NCI-H510A treated with DMSO at 0.1 percent for 48 hours (cell line): ENCODE measurements around the gene VWC2.

Source experiments
- DNase-seq: peaks from one replicate; lab custom pipeline; 2025; lab: John Stamatoyannopoulos, UW

Gene VWC2

DNA sequence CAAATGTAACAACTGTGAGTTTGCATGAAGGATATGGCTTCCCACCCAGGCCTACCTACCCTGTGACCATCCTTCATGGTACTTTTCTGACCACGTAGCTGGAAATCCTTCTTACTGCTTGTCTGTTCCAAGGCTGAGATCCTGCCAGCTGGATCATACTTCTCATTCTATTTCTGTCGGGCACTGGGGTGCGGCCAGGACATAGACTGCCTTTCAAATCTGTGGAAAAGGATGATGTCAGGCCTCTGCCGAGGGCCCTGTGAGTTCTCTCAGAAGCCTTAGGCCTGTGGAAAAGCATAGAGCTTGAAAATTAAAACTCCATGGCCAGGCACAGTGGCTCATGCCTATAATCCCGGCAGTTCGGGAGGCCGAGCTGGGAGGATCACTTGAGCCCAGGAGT is 10.0 kb downstream of the VWC2 start:
- no peak for DNase-seq

DNA sequence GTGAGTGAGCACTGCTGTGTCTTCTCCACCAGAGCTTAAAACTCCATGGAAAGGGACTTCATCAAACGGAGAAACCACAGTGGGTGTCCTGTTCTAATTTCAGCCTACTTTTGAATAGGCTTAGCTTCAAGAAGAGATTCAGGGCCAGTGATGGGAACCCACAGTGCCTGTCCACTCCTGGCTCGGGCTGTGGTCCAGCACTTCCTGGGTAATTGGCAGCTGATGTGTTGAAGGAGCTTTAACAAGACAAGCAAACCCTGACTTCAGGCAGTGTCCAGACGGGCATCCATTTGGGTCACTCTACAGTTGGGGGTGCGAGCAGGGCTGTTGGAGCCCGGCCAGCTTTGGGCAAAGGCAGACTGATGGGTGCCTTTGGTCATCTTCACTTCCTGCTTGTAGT is 14.5 kb downstream of the VWC2 start:
- no peak for DNase-seq

DNA sequence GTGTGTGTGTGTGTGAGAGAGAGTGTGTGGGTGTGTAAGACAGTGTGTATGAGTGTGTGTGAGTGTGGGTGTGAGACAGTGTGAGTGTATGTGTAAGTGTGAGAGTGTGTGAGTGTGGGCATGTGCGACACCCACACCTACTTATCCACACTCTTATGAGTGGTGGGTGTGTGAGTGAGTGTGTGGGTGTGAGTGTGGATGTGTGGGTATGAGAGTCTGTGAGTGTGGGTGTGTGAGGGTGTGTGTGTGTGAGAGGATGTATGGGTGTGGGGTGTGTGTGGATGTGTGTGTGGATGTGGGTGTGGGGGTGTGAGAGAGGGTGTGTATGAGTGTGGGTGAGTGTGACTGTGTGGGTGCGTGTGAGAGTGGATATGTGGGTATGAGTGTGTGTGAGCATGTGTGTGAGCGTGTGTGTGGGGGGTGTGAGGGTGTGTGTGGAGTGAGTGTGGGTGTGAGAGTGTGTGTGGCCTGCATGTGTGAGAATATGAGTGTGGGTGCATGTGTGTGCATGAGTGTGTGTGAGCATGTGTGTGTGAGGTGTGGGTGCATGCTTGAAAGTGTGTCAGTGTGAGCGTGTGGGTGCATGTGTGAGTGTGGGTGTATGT is 15.1 kb downstream of the VWC2 start:
- DNase-seq: no peak

DNA sequence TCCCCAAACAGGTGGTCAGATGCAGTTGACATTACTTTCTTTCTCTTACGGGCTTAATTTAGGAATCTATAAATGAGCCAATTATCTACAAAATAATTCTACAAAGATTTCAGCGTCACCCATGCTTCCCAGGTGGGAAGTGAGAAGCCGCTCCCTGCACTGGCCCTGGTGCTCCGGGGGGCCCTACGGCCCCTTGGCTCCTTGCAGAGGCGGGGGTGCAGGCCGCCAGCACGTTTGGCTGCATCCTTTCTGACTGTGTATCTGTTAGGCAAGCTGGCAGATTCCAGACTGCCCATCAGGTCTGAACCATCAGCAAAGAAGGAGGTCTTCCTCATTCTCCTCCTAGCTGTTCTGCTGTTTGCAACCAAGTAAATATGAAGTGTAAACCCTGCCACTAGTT is 16.3 kb downstream of the VWC2 start:
- DNase-seq: no peak

DNA sequence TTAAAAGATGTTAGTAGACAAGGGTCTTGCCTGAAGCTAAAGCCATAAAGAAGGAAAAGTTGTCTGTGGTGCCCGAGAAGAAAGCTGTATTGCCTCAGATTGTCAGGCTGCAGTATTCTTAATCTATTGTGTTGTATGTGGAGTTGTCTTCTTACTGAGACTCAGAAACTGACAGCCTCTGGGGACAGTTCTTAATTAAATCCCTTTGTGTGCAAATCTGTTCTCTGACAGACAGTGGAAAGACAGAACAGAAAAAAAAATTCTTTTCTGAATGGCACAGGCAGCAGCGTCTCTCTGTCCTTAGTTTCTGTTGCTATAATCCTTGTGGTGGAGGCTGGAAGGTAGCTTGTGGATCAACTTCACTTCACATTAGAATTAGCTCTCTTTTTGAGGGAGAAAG is 16.8 kb downstream of the VWC2 start:
- no peak for DNase-seq

DNA sequence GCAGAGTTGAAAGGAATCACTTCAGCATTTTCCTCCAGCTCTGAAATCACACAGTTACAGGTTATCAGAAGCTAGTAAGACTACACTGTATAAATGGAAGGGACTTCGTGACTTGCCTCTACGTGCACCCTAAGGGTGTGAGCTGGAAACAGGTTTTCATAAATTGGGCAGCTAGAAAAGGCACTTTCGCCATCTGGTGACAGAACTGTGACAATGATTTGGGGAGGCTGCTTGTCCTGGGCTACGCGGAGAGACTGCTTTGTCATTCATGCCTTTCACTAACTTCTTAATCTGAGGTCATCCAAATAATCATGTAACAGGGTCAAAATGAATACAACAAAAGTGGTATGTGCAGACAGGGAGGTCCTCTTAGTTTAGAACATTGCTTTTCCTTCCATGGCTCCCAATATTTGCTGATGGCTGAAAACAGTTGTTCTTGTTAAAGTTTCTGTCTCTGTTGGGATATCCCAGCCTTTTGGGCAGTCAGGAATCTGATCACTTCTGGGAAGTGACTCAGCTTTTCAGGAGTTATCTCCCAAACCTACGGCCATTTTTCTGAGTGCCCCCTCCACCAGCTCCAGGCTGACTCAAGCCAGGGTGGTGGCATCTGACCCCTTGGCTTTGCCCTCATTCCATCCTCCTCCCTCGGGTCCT is 17.8 kb downstream of the VWC2 start:
- no peak for DNase-seq

DNA sequence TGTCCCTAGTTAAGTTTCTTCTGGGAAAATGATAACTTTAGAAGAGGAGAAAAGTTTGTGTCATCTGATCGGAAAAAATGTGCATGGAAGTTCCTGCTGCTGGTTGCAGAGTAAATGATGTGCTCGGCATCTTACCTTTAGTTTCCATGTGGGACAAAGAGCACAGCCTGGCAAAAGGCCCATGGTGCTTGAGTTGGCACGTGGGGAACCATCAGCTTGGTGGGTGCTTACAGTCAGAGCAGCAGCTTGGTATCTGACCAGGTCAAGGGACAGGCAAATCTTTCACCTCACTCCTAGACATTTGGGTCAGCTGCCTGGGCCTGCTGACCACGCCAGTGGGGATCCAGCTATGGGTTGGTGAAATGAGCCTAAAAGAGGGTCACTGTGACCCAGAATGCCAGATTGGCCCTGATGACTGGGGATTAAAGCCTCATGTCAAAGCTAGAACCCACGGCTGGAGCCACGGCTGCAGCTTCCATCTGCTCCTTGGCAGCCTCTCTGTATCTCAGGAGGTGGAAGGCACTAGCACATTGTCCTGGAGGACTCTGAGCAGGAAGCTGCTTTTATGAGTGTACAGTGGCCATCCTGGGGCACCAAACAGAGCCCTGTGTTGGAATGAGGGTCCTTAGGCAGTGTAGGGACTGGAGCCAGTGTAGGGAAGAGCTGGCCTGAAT is 24.7 kb downstream of the VWC2 start:
- no peak for DNase-seq

DNA sequence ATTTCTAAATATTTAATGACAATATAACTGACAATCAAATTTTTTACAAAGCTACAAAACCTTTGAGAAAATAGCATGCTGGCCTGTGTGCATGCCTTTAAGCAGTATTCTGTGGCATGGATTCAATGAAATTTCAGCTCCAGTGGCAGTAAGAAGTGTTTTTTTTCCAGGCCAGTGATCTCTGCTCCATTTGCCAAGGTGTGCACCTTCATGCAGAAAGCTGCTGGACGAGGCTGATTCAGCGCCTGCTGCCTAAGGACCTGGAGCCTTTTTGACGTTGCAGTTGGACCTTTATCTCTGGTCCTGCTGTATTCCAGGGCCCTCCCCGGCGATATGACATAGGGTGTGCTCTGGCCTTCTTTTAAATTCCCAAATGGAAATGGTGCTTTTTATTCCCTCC is 26.6 kb downstream of the VWC2 start:
- no peak for DNase-seq

DNA sequence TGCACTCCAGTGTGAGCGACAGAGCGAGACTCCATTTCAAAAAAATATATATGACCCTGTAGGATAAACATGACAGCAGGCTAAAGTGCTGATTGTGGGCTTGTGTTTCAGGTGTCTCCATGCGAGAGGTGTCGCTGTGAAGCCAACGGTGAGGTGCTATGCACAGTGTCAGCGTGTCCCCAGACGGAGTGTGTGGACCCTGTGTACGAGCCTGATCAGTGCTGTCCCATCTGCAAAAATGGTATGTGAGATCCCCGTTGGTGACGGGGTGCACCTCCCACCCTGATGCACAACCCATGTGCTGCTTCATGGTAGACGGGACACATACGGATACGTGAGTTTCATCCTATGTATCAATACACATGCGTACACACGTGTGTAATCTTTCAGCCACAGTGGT is 29.2 kb downstream of the VWC2 start:
- no peak for DNase-seq

DNA sequence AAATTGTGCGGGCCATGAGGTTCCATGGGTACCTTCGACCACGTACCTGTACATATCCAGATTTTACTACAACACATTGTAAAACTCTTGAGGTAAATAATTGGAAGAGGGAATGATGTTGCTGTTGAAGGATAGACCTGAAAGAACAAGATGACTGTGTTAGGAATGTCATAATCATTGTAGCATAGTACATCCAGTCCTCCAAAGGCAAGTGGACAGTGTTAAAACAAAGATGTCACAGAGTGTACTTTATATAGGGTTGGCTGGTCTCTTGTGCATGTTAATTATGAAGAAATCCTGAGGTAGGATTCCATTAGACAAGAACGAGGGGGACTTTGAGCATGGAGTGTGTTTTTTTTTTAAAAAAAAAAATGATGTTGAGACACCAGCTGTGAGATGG is 30.4 kb downstream of the VWC2 start:
- DNase-seq: no peak

DNA sequence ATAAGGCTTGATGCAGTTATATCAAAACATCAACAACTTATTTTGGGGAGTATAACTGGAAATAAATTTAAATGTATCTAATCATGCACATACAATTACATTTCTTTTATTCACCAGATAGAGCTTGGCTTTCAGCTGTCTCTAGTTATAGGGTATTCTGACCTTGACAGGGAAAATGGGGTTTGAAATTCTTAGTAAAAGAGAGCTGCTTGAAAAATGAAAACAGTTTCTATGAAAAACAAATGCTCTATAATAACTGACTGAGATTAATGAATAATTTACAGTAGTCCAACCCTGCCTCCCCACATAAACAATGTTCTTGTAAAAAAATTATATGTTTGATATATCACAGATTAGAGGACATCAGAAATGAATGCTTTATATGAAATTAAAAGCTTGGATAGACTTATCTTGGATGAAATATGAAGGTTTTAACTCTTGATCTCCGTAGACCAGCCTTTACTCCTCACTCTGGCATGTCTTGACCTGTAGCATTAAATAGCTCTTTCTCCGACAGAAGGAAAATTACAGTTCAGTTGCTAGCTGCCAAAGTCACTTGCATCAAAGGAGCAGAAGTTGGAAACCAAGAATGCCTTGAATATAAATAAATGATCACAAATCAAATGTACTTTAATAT is 32.1 kb downstream of the VWC2 start:
- no peak for DNase-seq

DNA sequence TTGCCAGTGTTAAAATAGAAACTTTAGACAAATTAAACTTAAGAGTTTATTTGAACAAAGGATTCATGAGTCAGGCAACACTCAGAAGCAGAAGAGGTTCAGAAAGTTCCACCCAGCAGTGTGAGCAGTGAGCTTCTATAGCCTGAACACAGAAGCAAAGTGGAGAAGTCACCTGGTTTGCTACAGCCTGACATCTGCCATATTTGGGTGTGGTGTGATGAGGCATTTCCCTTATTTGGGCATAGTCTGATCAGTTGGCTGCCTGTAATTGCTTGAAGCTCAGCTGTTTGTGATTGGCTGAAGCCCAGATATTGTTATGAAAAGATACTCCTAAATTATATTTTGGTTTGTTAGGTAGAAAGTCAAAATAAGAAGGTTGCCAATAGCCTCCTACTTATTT is 39.1 kb downstream of the VWC2 start:
- no peak for DNase-seq

DNA sequence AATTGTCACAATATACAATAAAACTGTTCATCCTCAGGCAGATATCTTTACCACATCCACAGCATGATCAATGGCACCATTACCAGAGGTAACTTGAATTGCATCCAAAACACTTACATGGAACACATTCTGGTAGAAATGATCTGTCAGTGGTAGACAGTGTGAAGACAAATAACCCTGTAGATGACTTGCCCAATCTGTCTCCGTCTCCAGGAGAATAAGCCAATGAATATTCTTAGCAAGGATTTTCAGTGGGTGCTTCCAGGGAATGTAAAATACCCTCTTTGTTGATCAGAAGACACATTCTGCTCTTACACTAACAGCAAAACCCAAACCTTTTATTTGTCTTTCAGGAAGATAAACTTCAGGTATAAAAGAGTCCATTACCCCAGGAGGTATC is 43.8 kb downstream of the VWC2 start:
- no peak for DNase-seq

DNA sequence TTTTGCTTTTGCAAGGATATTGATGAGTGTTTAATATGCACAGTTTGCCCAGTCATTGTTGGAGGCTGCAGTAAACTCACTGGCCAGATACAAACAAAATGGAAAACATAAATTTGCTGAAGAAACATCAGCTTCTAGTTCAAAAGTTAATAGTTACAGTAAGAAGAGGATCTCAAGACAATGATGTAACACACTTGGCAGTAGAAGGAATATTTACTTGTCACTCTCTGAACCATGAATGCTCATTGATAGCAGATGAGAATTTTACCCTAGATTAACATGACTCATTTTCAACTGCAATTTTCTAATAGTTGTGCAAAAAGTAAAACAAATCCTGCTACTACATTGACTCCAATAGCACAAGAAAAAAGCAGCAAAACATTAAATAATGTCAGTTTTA is 47.7 kb downstream of the VWC2 start:
- DNase-seq: no peak

DNA sequence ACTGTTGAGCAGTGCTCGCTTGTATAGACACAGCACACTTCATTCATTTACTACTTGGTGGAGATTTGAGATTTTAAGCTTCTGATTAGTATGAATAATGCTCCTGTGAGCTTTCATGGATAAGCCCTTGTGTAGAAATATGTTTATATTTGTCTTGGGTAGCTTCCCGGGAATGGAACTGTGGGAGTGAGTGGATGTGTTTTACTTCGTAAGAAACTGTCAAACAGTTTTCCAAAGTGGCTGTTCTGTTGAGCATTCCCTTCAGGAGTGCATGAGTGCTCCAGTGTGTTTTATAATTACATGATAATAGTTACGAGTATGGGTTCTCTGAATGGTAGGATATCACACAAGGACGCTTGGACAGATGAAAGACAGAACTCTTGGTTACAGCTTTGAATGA is 49.4 kb downstream of the VWC2 start:
- no peak for DNase-seq

DNA sequence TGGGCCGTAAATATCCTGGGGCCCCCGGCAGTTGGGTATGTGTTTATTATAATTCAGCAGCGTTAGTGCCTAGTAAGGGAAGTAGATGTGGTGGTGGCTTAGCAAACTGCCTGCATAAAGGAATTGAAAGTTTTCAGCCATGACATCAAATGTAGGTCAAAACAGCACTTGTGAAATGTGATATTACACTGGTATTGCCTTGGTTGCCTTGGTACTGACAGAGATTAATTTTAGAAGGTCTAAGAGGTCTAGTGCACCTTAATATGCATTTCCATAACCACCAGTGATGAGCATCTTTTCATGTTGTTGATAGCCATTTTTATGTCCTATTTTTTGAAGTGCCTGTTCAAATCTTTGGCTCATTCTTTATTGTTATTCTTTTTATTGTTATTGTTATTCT is 50.1 kb downstream of the VWC2 start:
- DNase-seq: no peak

DNA sequence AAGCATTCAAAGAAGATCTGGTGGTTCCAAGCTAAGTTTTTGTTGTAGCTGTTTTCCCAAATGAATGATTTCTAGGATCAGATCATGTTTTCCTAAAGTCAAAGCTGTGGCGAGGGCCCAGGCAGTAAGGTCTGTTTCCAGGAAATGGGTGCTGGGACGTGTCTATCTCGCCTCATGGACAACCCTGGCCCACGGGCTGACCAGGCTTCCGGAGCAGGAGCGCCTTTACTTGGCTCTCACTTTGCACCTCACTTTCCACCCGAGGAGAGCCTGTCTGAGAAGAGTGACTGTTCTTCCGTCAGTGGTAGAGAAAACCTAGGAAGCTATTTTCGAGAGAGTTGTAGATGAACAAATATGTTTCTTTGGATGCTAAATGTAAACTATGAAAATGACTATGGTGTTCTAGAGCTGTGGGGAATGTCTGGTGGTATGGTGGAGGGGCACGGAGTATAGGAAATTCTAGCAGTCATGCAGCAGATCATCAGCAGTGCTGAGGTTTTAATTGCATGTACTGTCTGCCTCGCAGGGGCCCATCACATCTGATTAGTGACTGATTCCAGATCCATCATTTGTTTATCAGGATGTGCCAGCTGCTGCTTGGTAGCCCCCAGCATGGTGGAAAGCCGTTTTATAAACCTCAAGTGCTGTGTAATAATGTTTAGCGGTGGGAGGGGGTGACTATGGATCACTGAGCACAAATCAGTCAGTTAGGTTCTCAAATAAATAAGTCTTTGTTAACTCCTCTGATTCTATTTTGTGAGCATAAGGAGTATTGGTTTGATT is 66.6 kb downstream of the VWC2 start:
- no peak for DNase-seq

DNA sequence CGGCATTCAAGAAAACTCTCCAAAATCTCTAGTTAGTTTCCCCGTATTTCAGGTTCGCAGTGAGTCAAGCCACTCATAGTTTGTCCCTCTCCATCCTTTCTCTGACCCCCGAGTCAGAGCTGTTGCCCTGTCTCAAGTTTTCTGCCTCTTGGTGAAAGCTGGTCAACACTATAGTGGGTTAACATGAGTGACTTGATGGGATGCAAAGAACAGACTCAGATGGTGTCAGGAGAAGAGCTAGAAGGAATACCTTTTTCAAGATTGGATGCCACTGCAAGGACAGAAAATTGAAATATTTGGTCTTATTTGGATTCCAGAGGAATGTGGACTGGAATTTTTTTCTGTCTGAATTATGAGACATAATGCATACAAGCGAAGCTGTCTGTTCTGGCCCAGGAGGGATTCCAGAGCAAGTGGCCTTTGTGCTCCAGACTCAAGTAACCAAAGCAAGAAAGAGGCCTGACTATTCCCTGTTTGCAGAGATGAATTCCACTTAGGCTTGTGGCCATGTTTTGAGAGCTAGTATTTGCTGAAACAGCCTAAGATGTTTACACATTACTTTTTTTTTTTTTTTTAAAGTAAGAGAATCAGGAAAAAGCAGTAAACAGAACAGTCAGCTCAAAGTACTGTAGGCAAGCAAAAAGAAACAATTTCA is 67.4 kb downstream of the VWC2 start:
- DNase-seq: no peak

DNA sequence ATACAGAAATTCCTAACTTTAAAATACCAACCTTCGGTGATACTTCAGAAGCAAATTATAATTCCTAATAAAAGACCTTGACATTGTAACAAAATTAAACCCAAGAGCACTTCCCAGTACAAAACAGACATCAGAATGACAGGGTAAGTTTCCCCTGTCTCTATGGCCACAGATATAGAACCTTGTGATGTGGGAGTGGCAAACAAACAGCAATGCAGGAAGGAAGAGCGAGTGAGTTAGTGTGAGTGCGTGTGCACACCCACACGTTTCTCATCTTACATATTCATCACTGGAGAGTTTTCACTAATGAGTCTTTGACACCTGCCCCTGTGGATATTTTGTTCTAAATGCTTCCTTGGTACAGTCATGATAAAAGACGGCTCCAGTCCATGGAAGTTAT is 72.2 kb downstream of the VWC2 start:
- no peak for DNase-seq

DNA sequence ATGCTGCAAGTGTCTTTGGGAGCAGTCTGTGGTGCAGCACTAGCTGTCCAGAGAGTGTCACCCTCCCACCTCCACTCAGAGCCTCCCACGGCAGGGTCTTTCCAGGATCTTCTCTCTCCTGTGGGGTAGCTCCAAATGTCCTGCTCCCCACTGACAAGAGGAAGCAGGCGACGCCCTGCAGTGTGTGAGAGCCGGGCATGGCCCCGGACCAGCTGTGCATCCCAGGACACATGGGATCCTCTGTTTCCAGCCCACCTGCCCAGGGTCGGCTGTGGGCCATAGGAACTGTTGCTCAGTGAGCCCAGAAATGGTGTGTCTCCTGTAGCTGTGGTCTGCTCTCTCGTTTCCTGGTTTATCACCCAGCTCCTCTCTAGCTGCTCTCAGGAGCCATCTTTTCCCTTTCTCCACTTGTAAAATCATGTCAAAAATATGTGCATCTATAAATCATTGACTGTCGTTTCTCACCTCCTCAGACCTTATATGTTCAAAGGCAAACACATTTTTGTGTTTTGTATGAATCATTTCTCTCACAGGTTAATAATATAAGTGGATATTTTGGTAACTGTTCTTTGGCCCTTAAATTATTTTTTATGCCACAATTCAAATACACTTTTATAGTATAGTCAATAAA is 74.9 kb downstream of the VWC2 start:
- DNase-seq: no peak

DNA sequence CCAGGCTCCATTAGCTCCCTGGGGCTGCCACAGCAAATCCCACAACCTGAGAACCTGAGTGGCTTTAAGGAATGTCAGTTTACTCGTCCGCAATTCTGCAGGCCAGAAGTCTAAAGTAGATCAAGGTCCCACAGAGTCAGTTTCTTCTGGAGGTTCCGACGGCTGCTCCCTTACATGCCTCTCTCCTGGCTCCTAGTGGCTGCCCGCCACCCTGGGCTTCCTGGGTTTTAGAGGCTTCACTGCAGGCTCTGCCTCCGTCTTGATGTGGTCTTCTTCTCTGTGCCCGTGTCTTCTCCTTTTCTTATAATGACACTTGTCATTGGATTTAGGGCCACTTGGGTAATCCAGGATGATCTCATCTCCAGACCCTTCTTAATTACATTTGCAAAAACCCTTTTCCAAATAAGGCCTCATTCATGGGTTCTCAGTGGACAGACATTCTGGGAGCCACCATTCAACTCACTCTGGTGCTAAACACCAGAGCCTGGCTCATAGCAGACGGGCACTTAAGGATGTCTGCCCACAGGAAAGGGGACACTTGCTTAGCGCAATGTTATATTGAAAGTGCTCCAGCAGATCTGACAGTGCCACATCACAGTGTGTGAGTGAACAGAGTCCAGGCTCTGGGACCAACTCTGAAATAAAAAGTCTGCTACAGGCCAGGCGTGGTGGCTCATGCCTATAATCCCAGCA is 77.6 kb downstream of the VWC2 start:
- no peak for DNase-seq
